Motor neuron (in vitro differentiated cells): ENCODE data around the gene HINFP. TPM values are rescaled to one million over a fixed set of nuclear protein-coding genes. Genes with fewer than 3 reads are reported as not detected.
A peak's percentile ranks its signal among the peaks of the same experiment; 100 is the strongest.

Experiments used
- ATAC-seq, 8 experiments: fragments of 200-7000 bp; cut with Tn5 transposase; replicated peaks in 6 of 8; 2 replicates each; pipeline ENCODE4 v1.8.0; 2021; ENCODE audit warnings: mild to moderate bottlenecking in 8 of 8, moderate library complexity in 8 of 8
- H3K27ac ChIP-seq, 2 donors: fragments of 250-450 bp; sonication (Bioruptor Pico); 2 replicates each; pipeline ENCODE4 v1.9.0; 2021; ENCODE audit warnings: antibody characterized with exemption in 2 of 2, mild to moderate bottlenecking in 2 of 2, moderate library complexity in 1 of 2
- H3K4me1 ChIP-seq, 2 donors: fragments of 250-450 bp; sonication (Bioruptor Pico); replicated peaks in 1 of 2; 2 replicates each; pipeline ENCODE4 v1.6.1; 2021; ENCODE audit warnings: antibody characterized with exemption in 2 of 2, mild to moderate bottlenecking in 2 of 2, moderate library complexity in 1 of 2
- H3K4me3 ChIP-seq, 5 donors: fragments of 250-450 bp; sonication (Bioruptor Pico); 2 replicates each; pipeline ENCODE4 v1.9.0; 2021; ENCODE audit warnings: antibody characterized with exemption in 5 of 5, mild to moderate bottlenecking in 5 of 5, moderate library complexity in 4 of 5
- WGBS, 10 experiments: fragments of 450-650 bp; shearing (Covaris generic); methylation state at CpG; one replicate each; pipeline ENCODE4 v1.0.0; 2022; 5-methylcytosine and 5-hydroxymethylcytosine counted together
- in situ Hi-C, 9 experiments: fragments of 400-800 bp; cut with MboI; loops; one replicate each; pipeline ENCODE4 v1.15.0; 2021; ENCODE audit warnings: low sequenced_read_pairs in 9 of 9, low pct_unique_long_range_greater_than_20kb in 2 of 9; ENCODE audit not compliant: unreplicated experiment in 9 of 9
- total RNA-seq, 8 experiments: library from RNA; unstranded; fragments of 300-600 nt; gene quantifications; 2 replicates each; pipeline versions ENCODE4 v1.2.3 to v1.2.4, GENCODE V29; 2022

The HINFP gene
- 10 to 100 TPM; 13.0 to 34.0 (median 28.2) TPM for total RNA-seq

GRCh38 chr11:119121008-119121810 is at the start of gene HINFP:
HINFP (plus strand) TSS chr11:119121580; CDS start chr11:119126945, 5,365 bp downstream.
- H3K27ac ChIP-seq: peak within 1 kb of the TSS; percentile 71 to 80
- H3K4me3 ChIP-seq: peak within 1 kb of the TSS; percentile 60 to 93 (median 71)
- in situ Hi-C loops: loop anchor here in 1 of 9 experiments (25.0 kb wide), 1 partner anchor 216 kb away; the partner anchor contains the start of genes C1QTNF5, MFRP and RNF26
- peaks cover 10 to 14% of the 10 kb centered on the region in 2 donors for H3K4me1 ChIP-seq
- WGBS, 10 experiments: 0 to 8% (median 0%) methylated on average over 2 to 19 of the region's 54 CpGs; no CpG with 5 or more reads in 3 of the 10 experiments
- peak; percentile 92 to 96 (median 95) for ATAC-seq

GRCh38 chr11:119077839-119078238 is 43.5 kb upstream of the HINFP start:
- 87 to 100% (median 100%) methylated on average over 1 to 9 of the region's 11 CpGs; no CpG with 5 or more reads in 3 of the 10 experiments for WGBS, 10 experiments
- no peaks in the 10 kb centered on the region for H3K4me1 ChIP-seq
- no peak for ATAC-seq
- no peak overlapping the region for H3K4me3 ChIP-seq
- in situ Hi-C loops: no loop called here
- H3K27ac ChIP-seq: no peak overlapping the region

- Histone ChIP-seq H3K4me3 (no peak overlapping the region), H3K27ac (no peak overlapping the region), H3K4me1 (no peaks in the 10 kb centered on the region)
- WGBS, 10 experiments: 87 to 100% (median 99%) methylated on average over 1 to 7 of the region's 19 CpGs; no CpG with 5 or more reads in 4 of the 10 experiments
- in situ Hi-C loops: no loop called here
- ATAC-seq: no peak
These were observed 42.5 kb upstream of the HINFP start for GRCh38 chr11:119078675-119079420.

GRCh38 chr11:119081682-119082260 is 39.6 kb upstream of the HINFP start:
- in situ Hi-C loops: no loop called here
- WGBS, 10 experiments: 0 to 92% (median 84%) methylated on average over 2 to 6 of the region's 7 CpGs; no CpG with 5 or more reads in 2 of the 10 experiments

GRCh38 chr11:119084663-119085436 is 36.5 kb upstream of the HINFP start, which contains the start of gene HMBS:
HMBS (plus strand) TSS chr11:119084881; CDS start chr11:119085034, 153 bp downstream.
- peak within 1 kb of the TSS; percentile 84 to 97 (median 90) for H3K4me3 ChIP-seq
- ATAC-seq: peak; percentile 92 to 95 (median 94)
- H3K27ac ChIP-seq: peak within 1 kb of the TSS; percentile 91 to 93
- WGBS, 10 experiments: 0 to 3% (median 0%) methylated on average over 2 to 22 of the region's 45 CpGs; no CpG with 5 or more reads in 1 of the 10 experiments
- H3K4me1 ChIP-seq: peaks cover 7% of the 10 kb centered on the region in 2 donors
- in situ Hi-C loops: no loop called here

More at GRCh38 chr11:119081682-119082260, 39.6 kb upstream of the HINFP start:
- ATAC-seq: no peak
- H3K27ac ChIP-seq: no peak overlapping the region
- H3K4me3 ChIP-seq: no peak overlapping the region
- peaks cover 7% of the 10 kb centered on the region in 2 donors for H3K4me1 ChIP-seq

- WGBS, 10 experiments: 0% methylated on average over 1 to 5 of the region's 13 CpGs; no CpG with 5 or more reads in 5 of the 10 experiments
- ATAC-seq: peak in 6 of 8 experiments; percentile 23 to 49 (median 34)
- Histone ChIP-seq H3K4me1 (peaks cover 7% of the 10 kb centered on the region in 2 donors), H3K27ac (peak overlapping the region; percentile 91 to 93), H3K4me3 (peak overlapping the region; percentile 84 to 97 (median 90))
- in situ Hi-C loops: no loop called here
These were observed 35.9 kb upstream of the HINFP start for GRCh38 chr11:119085437-119085847.

GRCh38 chr11:119087123-119087522 is 34.3 kb upstream of the HINFP start:
- Histone ChIP-seq H3K4me3 (no peak overlapping the region), H3K4me1 (peaks cover 7 to 9% of the 10 kb centered on the region in 2 donors), H3K27ac (no peak overlapping the region)
- ATAC-seq: no peak
- 90 to 100% (median 100%) methylated on average over 1 to 5 of the region's 6 CpGs; no CpG with 5 or more reads in 3 of the 10 experiments for WGBS, 10 experiments
- in situ Hi-C loops: no loop called here

GRCh38 chr11:119087747-119088241 is 33.6 kb upstream of the HINFP start:
- in situ Hi-C loops: no loop called here
- ATAC-seq: no peak
- 80% methylated on average over 1 of the region's 2 CpGs; no CpG with 5 or more reads in 9 of the 10 experiments for WGBS, 10 experiments
- peaks cover 13 to 16% of the 10 kb centered on the region in 2 donors for H3K4me1 ChIP-seq
- H3K4me3 ChIP-seq: no peak overlapping the region
- no peak overlapping the region for H3K27ac ChIP-seq

GRCh38 chr11:119088406-119088805 is 33.0 kb upstream of the HINFP start:
- Histone ChIP-seq H3K27ac (no peak overlapping the region), H3K4me1 (peaks cover 19 to 22% of the 10 kb centered on the region in 2 donors), H3K4me3 (no peak overlapping the region)
- in situ Hi-C loops: no loop called here
- ATAC-seq: no peak
- WGBS, 10 experiments: 75 to 100% (median 83%) methylated on average over 1 to 5 of the region's 9 CpGs; no CpG with 5 or more reads in 4 of the 10 experiments

GRCh38 chr11:119089319-119089718 is 32.1 kb upstream of the HINFP start:
- 88 to 100% (median 100%) methylated on average over 1 of the region's 1 CpG; no CpG with 5 or more reads in 7 of the 10 experiments for WGBS, 10 experiments
- in situ Hi-C loops: no loop called here
- ATAC-seq: no peak
- Histone ChIP-seq H3K4me1 (peaks cover 24 to 25% of the 10 kb centered on the region in 2 donors), H3K27ac (no peak overlapping the region), H3K4me3 (no peak overlapping the region)

- Histone ChIP-seq H3K4me1 (peaks cover 18 to 19% of the 10 kb centered on the region in 2 donors), H3K27ac (no peak overlapping the region), H3K4me3 (no peak overlapping the region)
- ATAC-seq: no peak
- WGBS, 10 experiments: 60 to 96% (median 85%) methylated on average over 1 to 6 of the region's 9 CpGs; no CpG with 5 or more reads in 5 of the 10 experiments
- in situ Hi-C loops: no loop called here
These were observed 30.2 kb upstream of the HINFP start for GRCh38 chr11:119091178-119091577.
